ENCODE results near the gene ATOX1. TPM values are rescaled to one million over a fixed set of nuclear protein-coding genes. Genes with fewer than 3 reads are reported as not detected.
A peak's percentile ranks its signal among the peaks of the same experiment; 100 is the strongest.

ATOX1 gene
- total RNA-seq, 1 donor from 2014 or later = 265 TPM

DNA sequence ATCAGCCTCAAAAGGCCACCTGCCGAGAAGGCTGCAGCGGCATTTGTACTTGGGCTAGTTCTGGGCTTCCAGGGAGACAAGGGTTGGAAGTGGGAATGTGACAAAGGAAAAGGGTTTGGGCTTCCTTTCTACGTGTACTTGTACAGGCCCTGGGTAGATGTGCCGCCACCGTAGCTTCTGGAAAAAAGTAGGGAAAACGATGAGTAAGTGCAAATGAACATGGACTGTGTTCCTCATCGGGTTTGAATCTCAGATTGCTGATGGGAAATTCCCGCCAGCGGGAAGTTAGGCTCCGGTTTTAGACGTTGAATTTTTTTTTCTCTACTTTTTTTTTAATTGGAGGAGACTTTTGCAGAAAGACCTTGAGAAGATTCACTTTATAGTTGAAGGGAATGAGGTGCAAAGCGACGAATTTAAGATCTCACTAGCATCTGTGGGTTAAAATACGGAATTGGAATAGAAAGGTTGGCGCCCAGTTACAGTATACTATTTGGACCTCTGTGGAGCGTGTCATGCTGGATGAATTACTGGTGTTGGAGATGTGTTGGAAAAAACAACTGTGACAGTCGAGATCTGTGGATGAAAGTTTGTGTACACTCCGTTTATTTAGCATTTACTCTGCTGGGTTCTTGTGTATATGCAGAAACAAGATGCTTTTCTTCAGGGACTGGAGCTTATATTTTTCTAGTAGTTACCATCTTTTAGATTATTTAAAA lies 14.6 kb upstream of the ATOX1 start:
- DNase-seq (ENCODE audit: low read depth) (peak; percentile 37), FAIRE-seq (no peak)
- Histone ChIP-seq H2AFZ (ENCODE audit: low read depth, low read length) (no peak overlapping the region), H3K27ac (ENCODE audit: low read depth, low read length) (peak overlapping the region; percentile 84), H3K36me3 (ENCODE audit: insufficient read depth, low read length) (peaks cover 8% of the 10 kb centered on the region), H3K27me3 (ENCODE audit: insufficient read depth, low read length) (no peaks in the 10 kb centered on the region), H3K79me2 (ENCODE audit: insufficient read depth, low read length) (peaks cover 60% of the 10 kb centered on the region), H4K20me1 (ENCODE audit: insufficient read depth, low read length) (peaks cover 59% of the 10 kb centered on the region), H3K4me3 (ENCODE audit: insufficient read depth, low read depth, low read length) (peak overlapping the region; percentile 97), H3K4me2 (ENCODE audit: low read length) (peak overlapping the region; percentile 91), H3K9ac (ENCODE audit: low read length) (peak overlapping the region; percentile 93), H3K9me3 (ENCODE audit: insufficient read depth, low read depth, low read length) (no peaks in the 10 kb centered on the region), H3K4me1 (ENCODE audit: insufficient read depth, low read length) (peaks cover 24% of the 10 kb centered on the region)
- Mint-ChIP-seq H3K36me3 (ENCODE audit: low read depth, unreplicated experiment) (no peaks in the 10 kb centered on the region), H3K27ac (ENCODE audit: unreplicated experiment) (peak overlapping the region; percentile 21), H3K27me3 (ENCODE audit: low read depth, unreplicated experiment) (no peaks in the 10 kb centered on the region), H3K4me3 (ENCODE audit: unreplicated experiment) (peak overlapping the region; percentile 93), H3K4me1 (ENCODE audit: low read depth, unreplicated experiment) (peaks cover 24% of the 10 kb centered on the region), H3K9me3 (ENCODE audit: unreplicated experiment) (no peaks in the 10 kb centered on the region)
- no peak for TF ChIP-seq EZH2 (IDR thresholded peaks at IDR 0.05; ENCODE audit: insufficient read depth, low read length)
- TF ChIP-seq, protein P1, sequence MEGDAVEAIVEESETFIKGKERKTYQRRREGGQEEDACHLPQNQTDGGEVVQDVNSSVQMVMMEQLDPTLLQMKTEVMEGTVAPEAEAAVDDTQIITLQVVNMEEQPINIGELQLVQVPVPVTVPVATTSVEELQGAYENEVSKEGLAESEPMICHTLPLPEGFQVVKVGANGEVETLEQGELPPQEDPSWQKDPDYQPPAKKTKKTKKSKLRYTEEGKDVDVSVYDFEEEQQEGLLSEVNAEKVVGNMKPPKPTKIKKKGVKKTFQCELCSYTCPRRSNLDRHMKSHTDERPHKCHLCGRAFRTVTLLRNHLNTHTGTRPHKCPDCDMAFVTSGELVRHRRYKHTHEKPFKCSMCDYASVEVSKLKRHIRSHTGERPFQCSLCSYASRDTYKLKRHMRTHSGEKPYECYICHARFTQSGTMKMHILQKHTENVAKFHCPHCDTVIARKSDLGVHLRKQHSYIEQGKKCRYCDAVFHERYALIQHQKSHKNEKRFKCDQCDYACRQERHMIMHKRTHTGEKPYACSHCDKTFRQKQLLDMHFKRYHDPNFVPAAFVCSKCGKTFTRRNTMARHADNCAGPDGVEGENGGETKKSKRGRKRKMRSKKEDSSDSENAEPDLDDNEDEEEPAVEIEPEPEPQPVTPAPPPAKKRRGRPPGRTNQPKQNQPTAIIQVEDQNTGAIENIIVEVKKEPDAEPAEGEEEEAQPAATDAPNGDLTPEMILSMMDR (IDR thresholded peaks at IDR 0.05; ENCODE audit: insufficient read depth, low read depth, low read length) = no peak

- Histone ChIP-seq H3K27me3 (ENCODE audit: insufficient read depth, low read length) (no peaks in the 10 kb centered on the region), H3K79me2 (ENCODE audit: insufficient read depth, low read length) (peaks cover 52% of the 10 kb centered on the region), H2AFZ (ENCODE audit: low read depth, low read length) (peak overlapping the region; percentile 53), H3K4me3 (ENCODE audit: insufficient read depth, low read depth, low read length) (peak overlapping the region; percentile 97), H3K36me3 (ENCODE audit: insufficient read depth, low read length) (peaks cover 4% of the 10 kb centered on the region), H3K9ac (ENCODE audit: low read length) (peak overlapping the region; percentile 93), H4K20me1 (ENCODE audit: insufficient read depth, low read length) (peaks cover 51% of the 10 kb centered on the region), H3K4me1 (ENCODE audit: insufficient read depth, low read length) (peaks cover 24% of the 10 kb centered on the region), H3K4me2 (ENCODE audit: low read length) (peak overlapping the region; percentile 91), H3K9me3 (ENCODE audit: insufficient read depth, low read depth, low read length) (no peaks in the 10 kb centered on the region), H3K27ac (ENCODE audit: low read depth, low read length) (peak overlapping the region; percentile 84)
- Mint-ChIP-seq H3K27me3 (ENCODE audit: low read depth, unreplicated experiment) (no peaks in the 10 kb centered on the region), H3K4me3 (ENCODE audit: unreplicated experiment) (peak overlapping the region; percentile 93), H3K36me3 (ENCODE audit: low read depth, unreplicated experiment) (no peaks in the 10 kb centered on the region), H3K4me1 (ENCODE audit: low read depth, unreplicated experiment) (peaks cover 20% of the 10 kb centered on the region), H3K9me3 (ENCODE audit: unreplicated experiment) (no peaks in the 10 kb centered on the region), H3K27ac (ENCODE audit: unreplicated experiment) (peak overlapping the region; percentile 21)
- DNase-seq (ENCODE audit: low read depth) (peak; percentile 17), FAIRE-seq (no peak)
- no peak for TF ChIP-seq EZH2 (IDR thresholded peaks at IDR 0.05; ENCODE audit: insufficient read depth, low read length)
- TF ChIP-seq, protein P1 (IDR thresholded peaks at IDR 0.05; ENCODE audit: insufficient read depth, low read depth, low read length) = no peak
These were observed 13.8 kb upstream of the ATOX1 start for GRCh38 chr5:151772029-151772845.
